CD14-positive monocyte (primary cell): ENCODE measurements around the gene ZP4. TPM values are rescaled to one million over a fixed set of nuclear protein-coding genes. Genes with fewer than 3 reads are reported as not detected.

ENCODE experiments used
- DNase-seq, 3 donors: peaks; one replicate each; pipeline ENCODE4 v3.0.0-alpha.2; 2011 to 2022
- H2AFZ ChIP-seq: 2 replicates; pipeline ENCODE4 v1.6.0; 2012; ENCODE audit warnings: mild to moderate bottlenecking, low read depth, low read length, inconsistent platforms; ENCODE audit not compliant: insufficient read depth, poor library complexity, severe bottlenecking
- H3K27ac ChIP-seq, 2 donors: 1 replicate in 1 of 2; 2 replicates in 1 of 2; pipeline ENCODE4 v1.5.1; 2012 to 2013; ENCODE audit warnings: low read length in 2 of 2, control low read depth in 1 of 2, inconsistent platforms in 1 of 2, low read depth in 1 of 2, mild to moderate bottlenecking in 1 of 2
- H3K27me3 ChIP-seq, 2 donors: one replicate each; pipeline versions ENCODE4 v1.6.0 to v1.6.1; 2011 to 2013; ENCODE audit warnings: low read length in 2 of 2; ENCODE audit not compliant: control insufficient read depth in 2 of 2, insufficient read depth in 2 of 2
- H3K36me3 ChIP-seq, 2 donors: replicated peaks in 1 of 2; 1 replicate in 1 of 2; 2 replicates in 1 of 2; pipeline versions ENCODE4 v1.5.1 to v1.6.1; 2012 to 2013; ENCODE audit warnings: low read length in 2 of 2, control low read depth in 1 of 2, inconsistent platforms in 1 of 2, mild to moderate bottlenecking in 1 of 2; ENCODE audit not compliant: insufficient read depth in 2 of 2, control insufficient read depth in 1 of 2
- H3K4me1 ChIP-seq, 2 donors: 1 replicate in 1 of 2; 2 replicates in 1 of 2; pipeline versions ENCODE4 v1.5.1 to v1.6.1; 2012 to 2013; ENCODE audit warnings: low read length in 2 of 2, control low read depth in 1 of 2, inconsistent platforms in 1 of 2, mild to moderate bottlenecking in 1 of 2, moderate library complexity in 1 of 2; ENCODE audit not compliant: insufficient read depth in 2 of 2, control insufficient read depth in 1 of 2
- H3K4me2 ChIP-seq: replicated peaks from 2 replicates; pipeline ENCODE3; 2012; ENCODE audit warnings: low read length, moderate library complexity, mild to moderate bottlenecking; ENCODE audit not compliant: poor library complexity, severe bottlenecking; ENCODE audit errors: extremely low read depth
- H3K4me3 ChIP-seq, 3 experiments: fragments of 200-600 bp in 1 of 3; sonication (generic) in 1 of 3; replicated peaks in 1 of 3; 1 replicate in 2 of 3; 2 replicates in 1 of 3; pipeline ENCODE4 v1.5.1; 2011 to 2013; ENCODE audit warnings: low read length in 3 of 3, mild to moderate bottlenecking in 3 of 3, control low read depth in 2 of 3, low read depth in 2 of 3, inconsistent platforms in 1 of 3, moderate library complexity in 1 of 3
- H3K79me2 ChIP-seq: 2 replicates; pipeline ENCODE4 v1.6.0; 2012; ENCODE audit warnings: mild to moderate bottlenecking, control low read depth, inconsistent platforms, low read length, moderate library complexity; ENCODE audit not compliant: insufficient read depth
- H3K9ac ChIP-seq: 2 replicates; pipeline ENCODE4 v1.6.0; 2017; ENCODE audit warnings: low read length, mild to moderate bottlenecking; ENCODE audit not compliant: insufficient read depth, poor library complexity, severe bottlenecking
- H3K9me3 ChIP-seq, 2 donors: replicated peaks in 1 of 2; 1 replicate in 1 of 2; 2 replicates in 1 of 2; pipeline versions ENCODE4 v1.5.1 to v1.6.1; 2012 to 2013; ENCODE audit warnings: low read length in 2 of 2, control low read depth in 1 of 2; ENCODE audit not compliant: control insufficient read depth in 1 of 2, insufficient read depth in 1 of 2
- H4K20me1 ChIP-seq: 2 replicates; pipeline ENCODE4 v1.6.0; 2012; ENCODE audit warnings: mild to moderate bottlenecking, low read length, control low read depth, moderate library complexity; ENCODE audit not compliant: insufficient read depth
- H3K27ac Mint-ChIP-seq, 7 donors: one replicate each; pipeline ENCODE4 v1.8.0; 2020; ENCODE audit warnings: mild to moderate bottlenecking in 7 of 7, mixed read lengths in 7 of 7, moderate library complexity in 6 of 7, inconsistent platforms in 2 of 7
- H3K27me3 Mint-ChIP-seq, 3 donors: one replicate each; pipeline ENCODE4 v1.8.0; 2021 to 2022; ENCODE audit warnings: low read depth in 3 of 3, mild to moderate bottlenecking in 3 of 3, mixed read lengths in 3 of 3, moderate library complexity in 3 of 3, inconsistent platforms in 1 of 3
- H3K36me3 Mint-ChIP-seq, 2 donors: one replicate each; pipeline ENCODE4 v1.8.0; 2020; ENCODE audit warnings: mixed read lengths in 2 of 2, inconsistent platforms in 1 of 2, mild to moderate bottlenecking in 1 of 2
- H3K4me1 Mint-ChIP-seq: one replicate; pipeline ENCODE4 v1.8.0; 2020; ENCODE audit warnings: mild to moderate bottlenecking, mixed read lengths
- H3K4me3 Mint-ChIP-seq, 2 donors: one replicate each; pipeline ENCODE4 v1.8.0; 2020; ENCODE audit warnings: mild to moderate bottlenecking in 2 of 2, mixed read lengths in 2 of 2, moderate library complexity in 1 of 2
- H3K9me3 Mint-ChIP-seq, 7 donors: one replicate each; pipeline ENCODE4 v1.8.0; 2020 to 2022; ENCODE audit warnings: mixed read lengths in 7 of 7, mild to moderate bottlenecking in 6 of 7, moderate library complexity in 6 of 7, inconsistent platforms in 2 of 7
- WGBS: methylation state at CpG from one replicate; pipeline ENCODE4 v1.1.5; 2013; ENCODE audit warnings: missing lambda C conversion rate; ENCODE audit not compliant: insufficient coverage; 5-methylcytosine and 5-hydroxymethylcytosine counted together
- intact Hi-C, 2 donors: fragments of 100-400 bp; cut with micrococcal nuclease; formaldehyde crosslinking; loops; one replicate each; pipeline versions ENCODE4 v1.15.0 to v1.15.1; 2023
- polyA plus RNA-seq, 3 donors: library from polyadenylated mRNA; depleted of rRNA in 1 of 3; unstranded in 2 of 3; stranded (reverse) in 1 of 3; fragments of 300-500 nt in 2 of 3; fragments of >200 nt in 1 of 3; fragmentation: Illumina TruSeq in 2 of 3; gene quantifications; 1 replicate in 2 of 3; 2 replicates in 1 of 3; pipeline ENCODE4 v1.2.3, GENCODE V29; 2012 to 2021
- TF ChIP-seq, protein P1 (sequence below): fragments of 200-600 bp; IDR thresholded peaks from one replicate; pipeline ENCODE4 v1.8.0; 2022; ENCODE audit warnings: antibody characterized with exemption, mild to moderate bottlenecking

ZP4 gene
- polyA plus RNA-seq, 3 donors = not detected

DNA sequence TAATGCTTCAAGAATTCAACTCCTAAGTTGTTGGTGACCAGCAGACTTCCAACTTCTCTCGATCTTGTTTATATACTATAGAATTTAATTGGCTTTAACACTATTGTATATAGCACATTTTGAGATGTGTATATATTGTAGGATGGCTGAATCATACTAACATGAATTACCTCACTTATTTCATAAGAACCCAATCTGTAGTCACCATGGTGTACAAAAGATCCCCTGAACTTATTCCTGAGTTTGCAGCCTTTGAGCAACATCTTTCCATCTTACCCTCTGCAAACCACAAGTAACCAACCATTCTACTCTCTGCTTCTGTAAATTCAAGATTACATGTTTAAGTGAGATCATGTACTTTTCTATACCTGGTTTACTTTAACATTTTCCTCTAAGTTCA is 12.3 kb downstream of the ZP4 start:
- peaks cover 0 to 2% (median 0%) of the 10 kb centered on the region in 3 donors for H3K27me3 Mint-ChIP-seq
- H3K27ac Mint-ChIP-seq = no peak overlapping the region
- no peak for DNase-seq
- Histone ChIP-seq H3K4me1 (no peaks in the 10 kb centered on the region), H3K27me3 (no peaks in the 10 kb centered on the region), H3K4me2 (no peak overlapping the region), H3K27ac (no peak overlapping the region), H2AFZ (no peak overlapping the region), H3K36me3 (no peaks in the 10 kb centered on the region), H3K9ac (no peak overlapping the region), H3K79me2 (no peaks in the 10 kb centered on the region), H3K9me3 (no peaks in the 10 kb centered on the region), H4K20me1 (no peaks in the 10 kb centered on the region), H3K4me3 (no peak overlapping the region)
- WGBS = no CpG with 5 or more reads among the region's 1 CpG
- H3K4me3 Mint-ChIP-seq = no peak overlapping the region
- TF ChIP-seq, protein P1, sequence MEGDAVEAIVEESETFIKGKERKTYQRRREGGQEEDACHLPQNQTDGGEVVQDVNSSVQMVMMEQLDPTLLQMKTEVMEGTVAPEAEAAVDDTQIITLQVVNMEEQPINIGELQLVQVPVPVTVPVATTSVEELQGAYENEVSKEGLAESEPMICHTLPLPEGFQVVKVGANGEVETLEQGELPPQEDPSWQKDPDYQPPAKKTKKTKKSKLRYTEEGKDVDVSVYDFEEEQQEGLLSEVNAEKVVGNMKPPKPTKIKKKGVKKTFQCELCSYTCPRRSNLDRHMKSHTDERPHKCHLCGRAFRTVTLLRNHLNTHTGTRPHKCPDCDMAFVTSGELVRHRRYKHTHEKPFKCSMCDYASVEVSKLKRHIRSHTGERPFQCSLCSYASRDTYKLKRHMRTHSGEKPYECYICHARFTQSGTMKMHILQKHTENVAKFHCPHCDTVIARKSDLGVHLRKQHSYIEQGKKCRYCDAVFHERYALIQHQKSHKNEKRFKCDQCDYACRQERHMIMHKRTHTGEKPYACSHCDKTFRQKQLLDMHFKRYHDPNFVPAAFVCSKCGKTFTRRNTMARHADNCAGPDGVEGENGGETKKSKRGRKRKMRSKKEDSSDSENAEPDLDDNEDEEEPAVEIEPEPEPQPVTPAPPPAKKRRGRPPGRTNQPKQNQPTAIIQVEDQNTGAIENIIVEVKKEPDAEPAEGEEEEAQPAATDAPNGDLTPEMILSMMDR = no peak
- H3K4me1 Mint-ChIP-seq = no peaks in the 10 kb centered on the region
- H3K9me3 Mint-ChIP-seq = peaks cover 0 to 3% (median 0%) of the 10 kb centered on the region in 7 donors
- intact Hi-C loops = no loop called here
- H3K36me3 Mint-ChIP-seq = no peaks in the 10 kb centered on the region

- TF ChIP-seq, protein P1 = no peak
- no peaks in the 10 kb centered on the region for H3K36me3 ChIP-seq
- peaks cover 0 to 3% (median 0%) of the 10 kb centered on the region in 7 donors for H3K9me3 Mint-ChIP-seq
Measured at GRCh38 chr1:237877631-237878030, 13.1 kb downstream of the ZP4 start.

More at GRCh38 chr1:237877631-237878030, 13.1 kb downstream of the ZP4 start:
- no peaks in the 10 kb centered on the region for H3K4me1 Mint-ChIP-seq
- no peaks in the 10 kb centered on the region for H3K27me3 ChIP-seq
- H3K27me3 Mint-ChIP-seq = peaks cover 0 to 2% (median 0%) of the 10 kb centered on the region in 3 donors
- no peaks in the 10 kb centered on the region for H3K4me1 ChIP-seq
- no peaks in the 10 kb centered on the region for H3K9me3 ChIP-seq
- H3K79me2 ChIP-seq = no peaks in the 10 kb centered on the region
- no peak overlapping the region for H3K9ac ChIP-seq
- H2AFZ ChIP-seq = no peak overlapping the region
- H3K36me3 Mint-ChIP-seq = no peaks in the 10 kb centered on the region
- no peak overlapping the region for H3K4me2 ChIP-seq
- H3K27ac Mint-ChIP-seq = no peak overlapping the region
- DNase-seq = no peak
- H4K20me1 ChIP-seq = no peaks in the 10 kb centered on the region
- 89% methylated on average over 4 of the region's 4 CpGs for WGBS
- H3K4me3 Mint-ChIP-seq = no peak overlapping the region
- H3K4me3 ChIP-seq = no peak overlapping the region
- intact Hi-C loops = no loop called here
- H3K27ac ChIP-seq = no peak overlapping the region
